DND-41 (cell line): ENCODE measurements around the gene NAGPA.

Source experiments
- EZH2 ChIP-seq: IDR thresholded peaks from 3 replicates; pipeline ENCODE4 v1.6.1; 2012; ENCODE audit warnings: borderline replicate concordance, low read depth, mild to moderate bottlenecking, moderate library complexity, low read length, inconsistent platforms; ENCODE audit not compliant: severe bottlenecking
- TF ChIP-seq, protein P1 (sequence below): IDR thresholded peaks from 2 replicates; pipeline ENCODE4 v1.5.1; 2012; ENCODE audit warnings: borderline replicate concordance, low read length, moderate library complexity, mild to moderate bottlenecking; ENCODE audit not compliant: poor library complexity, severe bottlenecking; ENCODE audit errors: extremely low read depth

DNA sequence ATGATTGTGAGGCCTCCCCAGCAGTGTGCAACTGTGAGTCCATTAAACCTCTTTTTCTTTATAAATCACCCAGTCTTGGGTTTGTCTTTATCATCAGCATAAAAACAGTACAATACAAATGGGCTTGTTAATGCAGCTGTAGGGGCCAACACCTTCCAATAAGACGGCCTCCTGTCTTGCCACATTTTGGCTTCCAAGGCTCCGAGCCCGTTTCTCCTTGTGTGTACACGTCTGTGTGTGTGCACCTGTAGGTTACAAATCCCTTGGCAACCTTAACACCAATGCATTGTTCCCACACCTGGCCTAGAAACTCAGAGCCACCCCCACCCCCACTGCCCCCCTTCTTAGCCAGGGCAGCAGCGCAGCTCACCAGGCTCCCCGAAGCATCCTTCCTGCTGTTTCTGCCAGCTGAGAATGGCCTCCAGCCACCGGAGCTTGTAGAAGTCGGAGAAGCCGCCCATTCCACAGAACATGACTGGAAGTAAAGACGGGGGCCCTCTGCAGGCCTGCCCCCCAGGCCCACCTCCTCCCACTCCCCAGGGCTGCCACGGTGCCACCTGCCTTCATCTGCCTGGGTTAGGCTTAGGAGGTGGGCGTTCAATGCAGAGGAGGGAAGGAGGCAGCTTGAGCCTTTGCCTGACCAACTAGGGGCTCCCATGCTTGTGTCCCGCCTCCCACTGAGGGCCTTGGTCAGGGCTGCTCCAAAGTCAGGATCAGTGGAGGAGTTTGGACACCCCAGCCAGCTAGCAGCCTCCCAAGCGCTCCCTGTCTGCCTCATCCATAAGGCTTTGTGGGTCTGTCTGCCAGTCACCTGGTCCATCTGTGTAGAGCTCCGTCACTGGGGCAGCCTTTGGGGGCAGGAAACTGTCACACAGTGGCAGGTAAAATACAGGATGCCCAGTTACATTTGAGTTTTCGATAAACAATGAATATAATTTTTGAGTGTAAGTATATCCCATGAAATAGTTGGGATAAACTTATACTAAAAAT, 21.4 kb upstream of the NAGPA start:
- TF ChIP-seq, protein P1, sequence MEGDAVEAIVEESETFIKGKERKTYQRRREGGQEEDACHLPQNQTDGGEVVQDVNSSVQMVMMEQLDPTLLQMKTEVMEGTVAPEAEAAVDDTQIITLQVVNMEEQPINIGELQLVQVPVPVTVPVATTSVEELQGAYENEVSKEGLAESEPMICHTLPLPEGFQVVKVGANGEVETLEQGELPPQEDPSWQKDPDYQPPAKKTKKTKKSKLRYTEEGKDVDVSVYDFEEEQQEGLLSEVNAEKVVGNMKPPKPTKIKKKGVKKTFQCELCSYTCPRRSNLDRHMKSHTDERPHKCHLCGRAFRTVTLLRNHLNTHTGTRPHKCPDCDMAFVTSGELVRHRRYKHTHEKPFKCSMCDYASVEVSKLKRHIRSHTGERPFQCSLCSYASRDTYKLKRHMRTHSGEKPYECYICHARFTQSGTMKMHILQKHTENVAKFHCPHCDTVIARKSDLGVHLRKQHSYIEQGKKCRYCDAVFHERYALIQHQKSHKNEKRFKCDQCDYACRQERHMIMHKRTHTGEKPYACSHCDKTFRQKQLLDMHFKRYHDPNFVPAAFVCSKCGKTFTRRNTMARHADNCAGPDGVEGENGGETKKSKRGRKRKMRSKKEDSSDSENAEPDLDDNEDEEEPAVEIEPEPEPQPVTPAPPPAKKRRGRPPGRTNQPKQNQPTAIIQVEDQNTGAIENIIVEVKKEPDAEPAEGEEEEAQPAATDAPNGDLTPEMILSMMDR = no peak
- no peak for TF ChIP-seq EZH2
